ENCODE results near the gene DHX34.
"Not testable (repeated sequence)": the region's sequence is repeated elsewhere in the genome, so short reads cannot be mapped to it uniquely, and the experiment has no call there.

DHX34 gene

GRCh38 chr19:47407417-47407774 is 58.3 kb downstream of the DHX34 start:
- Histone ChIP-seq H3K4me2 (ENCODE audit: low read length) (no peak overlapping the region), H3K79me2 (no peaks in the 10 kb centered on the region), H3K36me3 (ENCODE audit: control insufficient read depth, insufficient read depth, low read length) (no peaks in the 10 kb centered on the region), H3K27ac (no peak overlapping the region), H3K9me3 (ENCODE audit: control insufficient read depth, low read length) (no peaks in the 10 kb centered on the region), H3K27me3 (ENCODE audit: control insufficient read depth, insufficient read depth, low read length) (peaks cover 4% of the 10 kb centered on the region), H3K9ac (no peak overlapping the region), H3K4me1 (no peaks in the 10 kb centered on the region), H2AFZ (peak overlapping the region; percentile 66), H3K4me3 (ENCODE audit: low read depth, low read length) (no peak overlapping the region)
- no peak for TF ChIP-seq CTCF (IDR thresholded peaks at IDR 0.05)

- no peak for TF ChIP-seq CTCF (IDR thresholded peaks at IDR 0.05)
- H3K9me3 ChIP-seq (ENCODE audit: control insufficient read depth, low read length): no peaks in the 10 kb centered on the region
- H3K4me2 ChIP-seq (ENCODE audit: low read length): no peak overlapping the region
- H3K27me3 ChIP-seq (ENCODE audit: control insufficient read depth, insufficient read depth, low read length): peaks cover 4% of the 10 kb centered on the region
- H3K79me2 ChIP-seq: no peaks in the 10 kb centered on the region
- no peaks in the 10 kb centered on the region for H3K36me3 ChIP-seq (ENCODE audit: control insufficient read depth, insufficient read depth, low read length)
- no peaks in the 10 kb centered on the region for H3K4me1 ChIP-seq
- H3K9ac ChIP-seq: no peak overlapping the region
- no peak overlapping the region for H2AFZ ChIP-seq
- no peak overlapping the region for H3K27ac ChIP-seq
- no peak overlapping the region for H3K4me3 ChIP-seq (ENCODE audit: low read depth, low read length)
These were observed 59.2 kb downstream of the DHX34 start for GRCh38 chr19:47408156-47408938.

GRCh38 chr19:47411101-47411500 is 62.0 kb downstream of the DHX34 start:
- no peak overlapping the region for H3K4me2 ChIP-seq (ENCODE audit: low read length)
- H3K27ac ChIP-seq: no peak overlapping the region
- H3K4me1 ChIP-seq: no peaks in the 10 kb centered on the region
- no peaks in the 10 kb centered on the region for H3K9me3 ChIP-seq (ENCODE audit: control insufficient read depth, low read length)
- no peak overlapping the region for H3K4me3 ChIP-seq (ENCODE audit: low read depth, low read length)
- H3K36me3 ChIP-seq (ENCODE audit: control insufficient read depth, insufficient read depth, low read length): no peaks in the 10 kb centered on the region
- H3K9ac ChIP-seq: no peak overlapping the region
- H3K27me3 ChIP-seq (ENCODE audit: control insufficient read depth, insufficient read depth, low read length): peaks cover 4% of the 10 kb centered on the region
- TF ChIP-seq CTCF (IDR thresholded peaks at IDR 0.05): no peak
- H2AFZ ChIP-seq: no peak overlapping the region
- H3K79me2 ChIP-seq: no peaks in the 10 kb centered on the region

GRCh38 chr19:47411696-47412095 is 62.6 kb downstream of the DHX34 start:
- H3K9me3 ChIP-seq (ENCODE audit: control insufficient read depth, low read length); H3K4me3 ChIP-seq (ENCODE audit: low read depth, low read length); H3K27ac ChIP-seq; H3K4me1 ChIP-seq; H3K9ac ChIP-seq; H3K4me2 ChIP-seq (ENCODE audit: low read length); H3K79me2 ChIP-seq; H3K36me3 ChIP-seq (ENCODE audit: control insufficient read depth, insufficient read depth, low read length); H2AFZ ChIP-seq; H3K27me3 ChIP-seq (ENCODE audit: control insufficient read depth, insufficient read depth, low read length): not testable (repeated sequence)

GRCh38 chr19:47413941-47414340 is 64.8 kb downstream of the DHX34 start:
- Histone ChIP-seq H3K4me3 (ENCODE audit: low read depth, low read length) (no peak overlapping the region), H3K36me3 (ENCODE audit: control insufficient read depth, insufficient read depth, low read length) (no peaks in the 10 kb centered on the region), H2AFZ (no peak overlapping the region), H3K79me2 (no peaks in the 10 kb centered on the region), H3K27me3 (ENCODE audit: control insufficient read depth, insufficient read depth, low read length) (no peaks in the 10 kb centered on the region), H3K9ac (no peak overlapping the region), H3K9me3 (ENCODE audit: control insufficient read depth, low read length) (no peaks in the 10 kb centered on the region), H3K27ac (no peak overlapping the region), H3K4me1 (no peaks in the 10 kb centered on the region), H3K4me2 (ENCODE audit: low read length) (no peak overlapping the region)
- TF ChIP-seq CTCF (IDR thresholded peaks at IDR 0.05): no peak
